Erythroblast (primary cell): ENCODE measurements around the gene C1QTNF4.

Experiments used
- GATA1 ChIP-seq: IDR thresholded peaks from 2 replicates; pipeline ENCODE4 v1.6.1; 2011; ENCODE audit warnings: low read depth, mild to moderate bottlenecking, control low read depth, low read length, moderate library complexity
- POLR2A ChIP-seq: IDR thresholded peaks from 2 replicates; pipeline ENCODE4 v1.6.1; 2011; ENCODE audit warnings: mild to moderate bottlenecking, low read length

- TF ChIP-seq POLR2A, result no peak
- TF ChIP-seq GATA1, result no peak
Observed at GRCh38 chr11:47603295-47603694, 9.1 kb upstream of the C1QTNF4 start.
